Measurements from ENCODE around the gene USP17L11.
"Not testable (repeated sequence)": the region's sequence is repeated elsewhere in the genome, so short reads cannot be mapped to it uniquely, and the experiment has no call there.

The USP17L11 gene, protein sequence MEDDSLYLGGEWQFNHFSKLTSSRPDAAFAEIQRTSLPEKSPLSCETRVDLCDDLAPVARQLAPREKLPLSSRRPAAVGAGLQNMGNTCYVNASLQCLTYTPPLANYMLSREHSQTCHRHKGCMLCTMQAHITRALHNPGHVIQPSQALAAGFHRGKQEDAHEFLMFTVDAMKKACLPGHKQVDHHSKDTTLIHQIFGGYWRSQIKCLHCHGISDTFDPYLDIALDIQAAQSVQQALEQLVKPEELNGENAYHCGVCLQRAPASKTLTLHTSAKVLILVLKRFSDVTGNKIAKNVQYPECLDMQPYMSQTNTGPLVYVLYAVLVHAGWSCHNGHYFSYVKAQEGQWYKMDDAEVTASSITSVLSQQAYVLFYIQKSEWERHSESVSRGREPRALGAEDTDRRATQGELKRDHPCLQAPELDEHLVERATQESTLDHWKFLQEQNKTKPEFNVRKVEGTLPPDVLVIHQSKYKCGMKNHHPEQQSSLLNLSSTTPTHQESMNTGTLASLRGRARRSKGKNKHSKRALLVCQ

DNA sequence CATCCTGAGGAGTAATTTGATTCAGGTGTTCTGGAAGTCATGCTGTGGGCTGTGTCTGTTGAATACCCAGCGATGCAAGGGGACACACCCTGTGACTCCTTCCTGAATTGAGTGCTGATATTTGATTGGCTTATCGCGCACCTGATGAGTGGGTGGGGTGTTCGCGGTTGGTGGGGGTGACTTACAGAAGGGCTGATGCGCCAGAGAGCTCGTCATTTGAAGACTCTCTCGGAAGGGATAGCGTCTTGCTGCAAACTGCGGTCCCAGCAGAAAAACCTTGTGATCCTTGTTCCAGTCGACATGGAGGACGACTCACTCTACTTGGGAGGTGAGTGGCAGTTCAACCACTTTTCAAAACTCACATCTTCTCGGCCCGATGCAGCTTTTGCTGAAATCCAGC is at the start of gene USP17L11:
Gene USP17L11, plus strand, starts transcription at position 301 of the 400 bp plus-strand sequence. Its CDS starts 0 bp downstream, at position 301.
- DNase-seq: not testable (repeated sequence)

DNA sequence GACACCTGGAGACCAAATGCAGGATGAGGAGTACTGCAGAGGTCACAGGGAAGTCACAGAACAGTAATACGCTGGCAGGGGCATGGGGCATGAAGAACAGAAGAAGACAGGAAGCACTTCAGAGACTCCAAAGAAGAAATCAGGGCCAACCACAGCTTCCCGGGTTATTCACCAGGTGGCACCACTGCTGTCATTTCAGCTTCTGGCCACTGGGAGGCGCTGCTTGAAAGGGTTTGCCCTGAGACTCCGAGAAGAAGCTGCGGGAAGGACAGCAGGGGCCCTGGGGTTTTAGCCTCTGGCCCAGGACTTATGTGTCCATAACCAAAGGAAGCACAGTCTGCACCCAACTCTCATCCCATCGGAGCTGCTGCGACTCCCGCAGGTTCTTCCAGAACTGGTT is 49.2 kb upstream of the USP17L11 start:
- not testable (repeated sequence) for DNase-seq

DNA sequence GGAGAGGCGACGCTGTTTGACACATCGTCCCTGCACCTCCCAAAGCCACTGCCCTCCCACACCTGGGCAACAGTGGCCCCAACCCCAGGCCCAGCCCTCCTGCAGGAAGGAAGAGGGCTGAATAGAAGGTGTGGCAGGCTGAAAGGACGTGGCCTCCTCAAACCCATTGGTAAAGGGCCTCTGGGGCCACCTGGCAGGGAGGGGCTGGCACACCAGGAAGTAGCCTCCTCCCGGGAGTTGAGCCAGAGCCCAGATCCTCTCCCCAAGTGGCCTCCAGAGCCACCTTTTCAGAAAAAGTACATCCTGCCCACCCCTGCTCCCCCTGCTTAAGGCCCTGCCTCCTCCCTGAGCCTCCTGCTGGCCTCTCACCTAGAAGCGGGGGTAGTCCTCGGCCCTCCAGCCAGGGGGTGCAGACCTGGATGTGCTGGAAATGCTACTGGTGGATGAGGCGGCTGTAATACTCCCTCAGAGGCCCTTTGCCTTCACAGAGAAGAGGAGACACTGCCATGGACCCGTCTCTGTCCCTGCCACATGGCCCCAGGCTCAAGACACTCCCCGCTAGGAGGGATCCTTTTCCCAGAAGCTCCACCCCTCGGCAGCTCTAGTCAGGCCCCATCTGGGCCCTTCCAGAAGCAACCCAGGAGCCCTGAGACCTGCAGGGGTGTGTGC is 45.3 kb upstream of the USP17L11 start, which contains the start of gene FAM90A26:
Gene FAM90A26, plus strand, starts transcription at position 619 of the 669 bp plus-strand sequence. CDS start 2,764 bp downstream, outside the sequence.
- DNase-seq: not testable (repeated sequence)

DNA sequence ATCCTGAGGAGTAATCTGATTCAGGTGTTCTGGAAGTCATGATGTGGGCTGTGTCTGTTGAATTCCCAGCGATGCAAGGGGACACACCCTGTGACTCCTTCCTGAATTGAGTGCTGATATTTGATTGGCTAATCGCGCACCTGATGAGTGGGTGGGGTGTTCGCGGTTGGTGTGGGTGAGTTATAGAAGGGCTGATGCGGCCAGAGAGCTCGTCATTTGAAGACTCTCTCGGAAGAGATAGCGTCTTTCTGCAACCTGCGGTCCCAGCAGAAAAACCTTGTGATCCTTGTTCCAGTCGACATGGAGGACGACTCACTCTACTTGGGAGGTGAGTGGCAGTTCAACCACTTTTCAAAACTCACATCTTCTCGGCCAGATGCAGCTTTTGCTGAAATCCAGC is 4.8 kb upstream of the USP17L11 start, which contains the start of gene USP17L10:
Gene USP17L10, plus strand, starts transcription at position 301 of the 400 bp plus-strand sequence. Its CDS starts 0 bp downstream, at position 301.
- not testable (repeated sequence) for DNase-seq

DNA sequence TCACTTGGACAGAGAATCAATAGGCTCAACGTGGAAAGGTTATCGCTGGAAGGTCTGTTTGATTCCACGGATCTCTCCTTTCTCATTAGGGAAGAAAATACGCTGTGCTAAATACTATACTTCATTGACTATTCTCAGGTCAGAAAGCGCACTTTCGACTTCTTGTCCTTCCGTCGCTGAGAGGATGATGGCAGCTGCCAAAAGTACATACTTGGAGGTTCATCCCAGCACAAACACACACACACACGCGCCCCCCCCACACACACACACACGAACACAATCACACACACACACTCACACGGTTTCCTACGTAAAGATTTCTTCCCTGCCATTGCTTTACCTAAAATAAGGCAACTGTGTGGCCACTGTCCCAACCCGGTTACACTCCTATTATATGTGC is 504 bp upstream of the USP17L11 start:
- DNase-seq: not testable (repeated sequence)

DNA sequence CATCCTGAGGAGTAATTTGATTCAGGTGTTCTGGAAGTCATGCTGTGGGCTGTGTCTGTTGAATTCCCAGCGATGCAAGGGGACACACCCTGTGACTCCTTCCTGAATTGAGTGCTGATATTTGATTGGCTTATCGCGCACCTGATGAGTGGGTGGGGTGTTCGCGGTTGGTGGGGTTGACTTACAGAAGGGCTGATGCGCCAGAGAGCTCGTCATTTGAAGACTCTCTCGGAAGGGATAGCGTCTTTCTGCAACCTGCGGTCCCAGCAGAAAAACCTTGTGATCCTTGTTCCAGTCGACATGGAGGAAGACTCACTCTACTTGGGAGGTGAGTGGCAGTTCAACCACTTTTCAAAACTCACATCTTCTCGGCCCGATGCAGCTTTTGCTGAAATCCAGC is 4.6 kb downstream of the USP17L11 start, which contains the start of gene USP17L12:
Gene USP17L12, plus strand, starts transcription at position 301 of the 400 bp plus-strand sequence. Its CDS starts 0 bp downstream, at position 301.
- not testable (repeated sequence) for DNase-seq

DNA sequence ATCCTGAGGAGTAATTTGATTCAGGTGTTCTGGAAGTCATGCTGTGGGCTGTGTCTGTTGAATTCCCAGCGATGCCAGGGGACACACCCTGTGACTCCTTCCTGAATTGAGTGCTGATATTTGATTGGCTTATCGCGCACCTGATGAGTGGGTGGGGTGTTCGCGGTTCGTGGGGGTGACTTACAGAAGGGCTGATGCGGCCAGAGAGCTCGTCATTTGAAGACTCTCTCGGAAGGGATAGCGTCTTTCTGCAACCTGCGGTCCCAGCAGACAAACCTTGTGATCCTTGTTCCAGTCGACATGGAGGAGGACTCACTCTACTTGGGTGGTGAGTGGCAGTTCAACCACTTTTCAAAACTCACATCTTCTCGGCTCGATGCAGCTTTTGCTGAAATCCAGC is 9.4 kb downstream of the USP17L11 start, which contains the start of gene USP17L13:
Gene USP17L13, plus strand, starts transcription at position 301 of the 400 bp plus-strand sequence. Its CDS starts 0 bp downstream, at position 301.
- DNase-seq: not testable (repeated sequence)

DNA sequence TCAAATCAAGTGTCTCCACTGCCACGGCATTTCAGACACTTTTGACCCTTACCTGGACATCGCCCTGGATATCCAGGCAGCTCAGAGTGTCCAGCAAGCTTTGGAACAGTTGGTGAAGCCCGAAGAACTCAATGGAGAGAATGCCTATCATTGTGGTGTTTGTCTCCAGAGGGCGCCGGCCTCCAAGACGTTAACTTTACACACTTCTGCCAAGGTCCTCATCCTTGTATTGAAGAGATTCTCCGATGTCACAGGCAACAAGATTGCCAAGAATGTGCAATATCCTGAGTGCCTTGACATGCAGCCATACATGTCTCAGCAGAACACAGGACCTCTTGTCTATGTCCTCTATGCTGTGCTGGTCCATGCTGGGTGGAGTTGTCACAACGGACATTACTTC is 15.0 kb downstream of the USP17L11 start:
- not testable (repeated sequence) for DNase-seq

DNA sequence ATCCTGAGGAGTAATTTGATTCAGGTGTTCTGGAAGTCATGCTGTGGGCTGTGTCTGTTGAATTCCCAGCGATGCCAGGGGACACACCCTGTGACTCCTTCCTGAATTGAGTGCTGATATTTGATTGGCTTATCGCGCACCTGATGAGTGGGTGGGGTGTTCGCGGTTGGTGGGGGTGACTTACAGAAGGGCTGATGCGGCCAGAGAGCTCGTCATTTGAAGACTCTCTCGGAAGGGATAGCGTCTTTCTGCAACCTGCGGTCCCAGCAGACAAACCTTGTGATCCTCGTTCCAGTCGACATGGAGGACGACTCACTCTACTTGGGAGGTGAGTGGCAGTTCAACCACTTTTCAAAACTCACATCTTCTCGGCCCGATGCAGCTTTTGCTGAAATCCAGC is 18.9 kb downstream of the USP17L11 start, which contains the start of gene USP17L15:
Gene USP17L15, plus strand, starts transcription at position 301 of the 400 bp plus-strand sequence. Its CDS starts 0 bp downstream, at position 301.
- not testable (repeated sequence) for DNase-seq

DNA sequence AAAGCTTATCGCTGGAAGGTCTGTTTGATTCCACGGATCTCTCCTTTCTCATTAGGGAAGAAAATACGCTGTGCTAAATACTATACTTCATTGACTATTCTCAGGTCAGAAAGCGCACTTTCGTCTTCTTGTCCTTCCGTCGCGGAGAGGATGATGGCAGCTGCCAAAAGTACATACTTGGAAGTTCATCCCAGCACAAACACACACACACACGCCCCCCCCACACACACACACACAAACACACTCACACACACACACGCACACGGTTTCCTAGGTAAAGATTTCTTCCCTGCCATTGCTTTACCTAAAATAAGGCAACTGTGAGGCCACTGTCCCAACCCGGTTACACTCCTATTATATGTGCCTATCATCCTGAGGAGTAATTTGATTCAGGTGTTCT is 23.3 kb downstream of the USP17L11 start:
- DNase-seq: not testable (repeated sequence)

DNA sequence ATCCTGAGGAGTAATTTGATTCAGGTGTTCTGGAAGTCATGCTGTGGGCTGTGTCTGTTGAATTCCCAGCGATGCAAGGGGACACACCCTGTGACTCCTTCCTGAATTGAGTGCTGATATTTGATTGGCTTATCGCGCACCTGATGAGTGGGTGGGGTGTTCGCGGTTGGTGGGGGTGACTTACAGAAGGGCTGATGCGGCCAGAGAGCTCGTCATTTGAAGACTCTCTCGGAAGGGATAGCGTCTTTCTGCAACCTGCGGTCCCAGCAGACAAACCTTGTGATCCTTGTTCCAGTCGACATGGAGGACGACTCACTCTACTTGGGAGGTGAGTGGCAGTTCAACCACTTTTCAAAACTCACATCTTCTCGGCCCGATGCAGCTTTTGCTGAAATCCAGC is 28.4 kb downstream of the USP17L11 start, which contains the start of gene USP17L17:
Gene USP17L17, plus strand, starts transcription at position 301 of the 400 bp plus-strand sequence. Its CDS starts 0 bp downstream, at position 301.
- DNase-seq: not testable (repeated sequence)

DNA sequence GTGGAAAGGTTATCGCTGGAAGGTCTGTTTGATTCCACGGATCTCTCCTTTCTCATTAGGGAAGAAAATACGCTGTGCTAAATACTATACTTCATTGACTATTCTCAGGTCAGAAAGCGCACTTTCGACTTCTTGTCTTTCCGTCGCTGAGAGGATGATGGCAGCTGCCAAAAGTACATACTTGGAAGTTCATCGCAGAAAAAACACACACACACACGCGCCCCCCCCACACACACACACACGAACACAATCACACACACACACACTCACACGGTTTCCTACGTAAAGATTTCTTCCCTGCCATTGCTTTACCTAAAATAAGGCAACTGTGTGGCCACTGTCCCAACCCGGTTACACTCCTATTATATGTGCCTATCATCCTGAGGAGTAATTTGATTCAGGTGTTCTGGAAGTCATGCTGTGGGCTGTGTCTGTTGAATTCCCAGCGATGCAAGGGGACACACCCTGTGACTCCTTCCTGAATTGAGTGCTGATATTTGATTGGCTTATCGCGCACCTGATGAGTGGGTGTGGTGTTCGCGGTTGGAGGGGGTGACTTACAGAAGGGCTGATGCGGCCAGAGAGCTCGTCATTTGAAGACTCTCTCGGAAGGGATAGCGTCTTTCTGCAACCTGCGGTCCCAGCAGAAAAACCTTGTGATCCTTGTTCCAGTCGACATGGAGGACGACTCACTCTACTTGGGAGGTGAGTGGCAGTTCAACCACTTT is 32.9 kb downstream of the USP17L11 start, which contains the start of gene USP17L18:
Gene USP17L18, plus strand, starts transcription at position 678 of the 728 bp plus-strand sequence. Its CDS starts 0 bp downstream, at position 678.
- DNase-seq: not testable (repeated sequence)

DNA sequence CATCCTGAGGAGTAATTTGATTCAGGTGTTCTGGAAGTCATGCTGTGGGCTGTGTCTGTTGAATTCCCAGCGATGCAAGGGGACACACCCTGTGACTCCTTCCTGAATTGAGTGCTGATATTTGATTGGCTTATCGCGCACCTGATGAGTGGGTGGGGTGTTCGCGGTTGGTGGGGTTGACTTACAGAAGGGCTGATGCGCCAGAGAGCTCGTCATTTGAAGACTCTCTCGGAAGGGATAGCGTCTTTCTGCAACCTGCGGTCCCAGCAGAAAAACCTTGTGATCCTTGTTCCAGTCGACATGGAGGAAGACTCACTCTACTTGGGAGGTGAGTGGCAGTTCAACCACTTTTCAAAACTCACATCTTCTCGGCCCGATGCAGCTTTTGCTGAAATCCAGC is 37.9 kb downstream of the USP17L11 start, which contains the start of gene USP17L19:
Gene USP17L19, plus strand, starts transcription at position 301 of the 400 bp plus-strand sequence. Its CDS starts 0 bp downstream, at position 301.
- DNase-seq: not testable (repeated sequence)

DNA sequence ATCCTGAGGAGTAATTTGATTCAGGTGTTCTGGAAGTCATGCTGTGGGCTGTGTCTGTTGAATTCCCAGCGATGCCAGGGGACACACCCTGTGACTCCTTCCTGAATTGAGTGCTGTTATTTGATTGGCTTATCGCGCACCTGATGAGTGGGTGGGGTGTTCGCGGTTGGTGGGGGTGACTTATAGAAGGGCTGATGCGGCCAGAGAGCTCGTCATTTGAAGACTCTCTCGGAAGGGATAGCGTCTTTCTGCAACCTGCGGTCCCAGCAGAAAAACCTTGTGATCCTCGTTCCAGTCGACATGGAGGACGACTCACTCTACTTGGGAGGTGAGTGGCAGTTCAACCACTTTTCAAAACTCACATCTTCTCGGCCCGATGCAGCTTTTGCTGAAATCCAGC is 42.6 kb downstream of the USP17L11 start, which contains the start of gene USP17L20:
Gene USP17L20, plus strand, starts transcription at position 301 of the 400 bp plus-strand sequence. Its CDS starts 0 bp downstream, at position 301.
- not testable (repeated sequence) for DNase-seq

DNA sequence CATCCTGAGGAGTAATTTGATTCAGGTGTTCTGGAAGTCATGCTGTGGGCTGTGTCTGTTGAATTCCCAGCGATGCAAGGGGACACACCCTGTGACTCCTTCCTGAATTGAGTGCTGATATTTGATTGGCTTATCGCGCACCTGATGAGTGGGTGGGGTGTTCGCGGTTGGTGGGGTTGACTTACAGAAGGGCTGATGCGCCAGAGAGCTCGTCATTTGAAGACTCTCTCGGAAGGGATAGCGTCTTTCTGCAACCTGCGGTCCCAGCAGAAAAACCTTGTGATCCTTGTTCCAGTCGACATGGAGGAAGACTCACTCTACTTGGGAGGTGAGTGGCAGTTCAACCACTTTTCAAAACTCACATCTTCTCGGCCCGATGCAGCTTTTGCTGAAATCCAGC is 47.4 kb downstream of the USP17L11 start, which contains the start of gene USP17L21:
Gene USP17L21, plus strand, starts transcription at position 301 of the 400 bp plus-strand sequence. Its CDS starts 0 bp downstream, at position 301.
- not testable (repeated sequence) for DNase-seq
